GM12878 (cell line): ENCODE data around the gene AANAT.

Experiments used
- CBX5 ChIP-seq: sonication (generic); IDR thresholded peaks from 2 replicates; pipeline ENCODE4 v1.6.1; 2016; ENCODE audit warnings: low read depth, moderate library complexity, mild to moderate bottlenecking, inconsistent platforms
- ETV6 ChIP-seq, 2 experiments: fragments of 450-650 bp in 1 of 2; IDR thresholded peaks in 1 of 2; conservative IDR thresholded peaks in 1 of 2; 2 replicates each; pipeline ENCODE4 v1.6.1; 2014; ENCODE audit warnings: antibody characterized with exemption in 1 of 2, borderline replicate concordance in 1 of 2, low read depth in 1 of 2, mild to moderate bottlenecking in 1 of 2, moderate library complexity in 1 of 2
- FOXK2 ChIP-seq: fragments of 450-650 bp; IDR thresholded peaks from 2 replicates; pipeline ENCODE4 v1.6.1; 2017; ENCODE audit warnings: mild to moderate bottlenecking, moderate library complexity
- GABPA ChIP-seq: IDR thresholded peaks from 2 replicates; pipeline ENCODE4 v1.6.1; 2014; ENCODE audit warnings: antibody characterized with exemption, low read depth, mild to moderate bottlenecking, inconsistent platforms
- NBN ChIP-seq: fragments of 450-650 bp; IDR thresholded peaks from 2 replicates; pipeline ENCODE4 v1.6.1; 2016
- POLR2A ChIP-seq: IDR thresholded peaks from 2 replicates; pipeline ENCODE4 v1.6.1; 2011; ENCODE audit warnings: low read depth, mild to moderate bottlenecking, low read length
- POLR2AphosphoS5 ChIP-seq: IDR thresholded peaks from 2 replicates; pipeline ENCODE4 v1.6.1; 2011; ENCODE audit warnings: mild to moderate bottlenecking, low read length, inconsistent platforms
- TCF12 ChIP-seq: IDR thresholded peaks from 2 replicates; pipeline ENCODE4 v1.6.1; 2011; ENCODE audit warnings: low read depth, mild to moderate bottlenecking, low read length
- TCF7 ChIP-seq: IDR thresholded peaks from 2 replicates; pipeline ENCODE4 v1.6.1; 2014; ENCODE audit warnings: antibody characterized with exemption, borderline replicate concordance
- TF ChIP-seq, protein P1 (sequence below), 3 experiments: IDR thresholded peaks in 2 of 3; conservative IDR thresholded peaks in 1 of 3; 2 replicates each; pipeline ENCODE4 v1.5.1; 2011; ENCODE audit warnings: low read depth in 3 of 3, low read length in 3 of 3, mild to moderate bottlenecking in 3 of 3, control low read depth in 2 of 3, moderate library complexity in 2 of 3, inconsistent platforms in 1 of 3, mixed read lengths in 1 of 3; ENCODE audit not compliant: control insufficient read depth in 2 of 3, insufficient read depth in 1 of 3; ENCODE audit errors: extremely low read depth in 1 of 3

DNA sequence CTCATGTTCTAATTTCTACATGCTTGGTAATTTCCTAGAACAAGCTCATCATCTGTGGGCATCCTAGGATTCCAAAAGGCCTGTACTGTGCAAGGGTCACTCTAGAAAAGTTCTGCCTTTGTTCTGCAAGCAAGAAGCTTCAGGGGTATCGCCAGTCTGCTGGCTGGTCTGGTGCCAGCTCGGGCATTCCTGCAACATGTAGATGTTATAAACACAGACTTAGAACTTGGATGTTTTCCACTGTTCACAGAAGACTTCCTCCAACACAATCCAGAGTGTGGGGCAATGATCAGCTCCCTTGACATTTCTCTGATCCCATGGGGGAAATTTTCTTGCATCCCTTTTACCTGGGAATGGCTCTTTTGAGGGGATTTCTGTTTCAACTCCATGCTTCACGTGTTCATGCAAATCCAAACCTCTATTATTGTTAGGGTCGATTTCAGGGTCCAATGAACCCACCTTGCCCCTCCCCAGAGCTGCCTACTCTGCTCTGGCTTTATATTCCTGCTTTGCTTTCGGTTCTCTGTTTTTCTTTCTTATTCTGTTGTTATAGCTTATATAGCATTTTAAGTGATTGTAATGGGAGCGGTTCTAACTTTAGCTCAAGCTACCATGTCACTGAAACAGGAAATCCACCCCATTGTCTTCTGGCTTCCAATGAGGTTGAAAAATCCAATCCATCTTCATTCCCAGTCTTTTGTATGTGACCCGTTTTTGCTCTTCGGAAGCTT is 39.7 kb upstream of the AANAT start:
- TF ChIP-seq ETV6 (conservative IDR thresholded peaks at IDR 0.05 in 1 of 2, IDR thresholded peaks at IDR 0.05 in 1 of 2; ENCODE audit: borderline replicate concordance in 1 of 2, low read depth in 1 of 2), result no peak
- no peak for TF ChIP-seq POLR2A
- no peak for TF ChIP-seq GABPA
- no peak for TF ChIP-seq POLR2AphosphoS5
- TF ChIP-seq, protein P1, sequence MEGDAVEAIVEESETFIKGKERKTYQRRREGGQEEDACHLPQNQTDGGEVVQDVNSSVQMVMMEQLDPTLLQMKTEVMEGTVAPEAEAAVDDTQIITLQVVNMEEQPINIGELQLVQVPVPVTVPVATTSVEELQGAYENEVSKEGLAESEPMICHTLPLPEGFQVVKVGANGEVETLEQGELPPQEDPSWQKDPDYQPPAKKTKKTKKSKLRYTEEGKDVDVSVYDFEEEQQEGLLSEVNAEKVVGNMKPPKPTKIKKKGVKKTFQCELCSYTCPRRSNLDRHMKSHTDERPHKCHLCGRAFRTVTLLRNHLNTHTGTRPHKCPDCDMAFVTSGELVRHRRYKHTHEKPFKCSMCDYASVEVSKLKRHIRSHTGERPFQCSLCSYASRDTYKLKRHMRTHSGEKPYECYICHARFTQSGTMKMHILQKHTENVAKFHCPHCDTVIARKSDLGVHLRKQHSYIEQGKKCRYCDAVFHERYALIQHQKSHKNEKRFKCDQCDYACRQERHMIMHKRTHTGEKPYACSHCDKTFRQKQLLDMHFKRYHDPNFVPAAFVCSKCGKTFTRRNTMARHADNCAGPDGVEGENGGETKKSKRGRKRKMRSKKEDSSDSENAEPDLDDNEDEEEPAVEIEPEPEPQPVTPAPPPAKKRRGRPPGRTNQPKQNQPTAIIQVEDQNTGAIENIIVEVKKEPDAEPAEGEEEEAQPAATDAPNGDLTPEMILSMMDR (IDR thresholded peaks at IDR 0.05 in 2 of 3, conservative IDR thresholded peaks at IDR 0.05 in 1 of 3; ENCODE audit: control insufficient read depth in 2 of 3, extremely low read depth in 1 of 3, insufficient read depth in 1 of 3, low read depth in 3 of 3, low read length in 3 of 3), result no peak
- no peak for TF ChIP-seq TCF7
- TF ChIP-seq FOXK2, result no peak
- no peak for TF ChIP-seq NBN
- TF ChIP-seq CBX5, result no peak
- no peak for TF ChIP-seq TCF12
